ENCODE results near the gene NCBP3. TPM values are rescaled to one million over a fixed set of nuclear protein-coding genes. Genes with fewer than 3 reads are reported as not detected.

NCBP3 gene
- total and polyA plus RNA-seq, 4 donors: 4.6 to 17.1 (median 8.3) TPM

DNA sequence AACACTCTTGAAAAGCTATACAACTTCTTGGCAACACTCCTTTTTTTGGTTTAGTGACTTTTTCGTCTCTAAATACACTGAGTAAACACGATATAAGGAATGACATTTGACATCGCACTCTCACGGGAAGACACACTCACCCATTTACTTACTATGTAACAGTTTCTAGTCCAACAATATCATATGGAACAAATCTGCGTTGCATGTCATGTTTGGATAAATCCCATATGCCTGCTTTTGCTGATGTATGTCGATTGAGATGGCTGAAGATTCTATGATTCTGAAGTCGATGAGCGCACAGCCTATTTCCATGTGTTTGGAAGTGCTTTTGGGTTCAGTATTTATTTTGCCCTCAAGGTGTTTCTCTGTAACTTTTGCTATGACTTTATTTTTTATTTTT, 63.3 kb downstream of the NCBP3 start:
- DNase-seq (ENCODE audit: low spot score): no peak
- Histone ChIP-seq H3K27me3 (ENCODE audit: control insufficient read depth in 4 of 4, insufficient read depth in 4 of 4, low read length in 3 of 4) (no peaks in the 10 kb centered on the region), H3K4me1 (ENCODE audit: control insufficient read depth in 4 of 4, insufficient read depth in 4 of 4, low read length in 3 of 4) (no peaks in the 10 kb centered on the region), H3K9ac (ENCODE audit: low read depth in 1 of 2, low read length in 2 of 2) (no peak overlapping the region), H3K4me3 (ENCODE audit: low read depth in 1 of 3, low read length in 3 of 3) (no peak overlapping the region), H3K27ac (ENCODE audit: low read depth in 1 of 2, low read length in 2 of 2) (no peak overlapping the region), H3K9me3 (ENCODE audit: control insufficient read depth in 4 of 4, low read length in 3 of 4) (no peaks in the 10 kb centered on the region), H3K36me3 (ENCODE audit: control insufficient read depth in 4 of 4, insufficient read depth in 3 of 4, low read depth in 1 of 4, low read length in 3 of 4) (no peaks in the 10 kb centered on the region)
- no peak for TF ChIP-seq TAF1 (conservative IDR thresholded peaks at IDR 0.05)
- TF ChIP-seq, protein P1, sequence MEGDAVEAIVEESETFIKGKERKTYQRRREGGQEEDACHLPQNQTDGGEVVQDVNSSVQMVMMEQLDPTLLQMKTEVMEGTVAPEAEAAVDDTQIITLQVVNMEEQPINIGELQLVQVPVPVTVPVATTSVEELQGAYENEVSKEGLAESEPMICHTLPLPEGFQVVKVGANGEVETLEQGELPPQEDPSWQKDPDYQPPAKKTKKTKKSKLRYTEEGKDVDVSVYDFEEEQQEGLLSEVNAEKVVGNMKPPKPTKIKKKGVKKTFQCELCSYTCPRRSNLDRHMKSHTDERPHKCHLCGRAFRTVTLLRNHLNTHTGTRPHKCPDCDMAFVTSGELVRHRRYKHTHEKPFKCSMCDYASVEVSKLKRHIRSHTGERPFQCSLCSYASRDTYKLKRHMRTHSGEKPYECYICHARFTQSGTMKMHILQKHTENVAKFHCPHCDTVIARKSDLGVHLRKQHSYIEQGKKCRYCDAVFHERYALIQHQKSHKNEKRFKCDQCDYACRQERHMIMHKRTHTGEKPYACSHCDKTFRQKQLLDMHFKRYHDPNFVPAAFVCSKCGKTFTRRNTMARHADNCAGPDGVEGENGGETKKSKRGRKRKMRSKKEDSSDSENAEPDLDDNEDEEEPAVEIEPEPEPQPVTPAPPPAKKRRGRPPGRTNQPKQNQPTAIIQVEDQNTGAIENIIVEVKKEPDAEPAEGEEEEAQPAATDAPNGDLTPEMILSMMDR (IDR thresholded peaks at IDR 0.05; ENCODE audit: low read depth, low read length, missing input control): no peak
- no peak for TF ChIP-seq JUND (IDR thresholded peaks at IDR 0.05)
- TF ChIP-seq FOXA2 (IDR thresholded peaks at IDR 0.05): no peak
- TF ChIP-seq FOXA1 (IDR thresholded peaks at IDR 0.05): no peak
- TF ChIP-seq EGR1 (IDR thresholded peaks at IDR 0.05; ENCODE audit: low read depth in 2 of 2): no peak
- no peak for TF ChIP-seq HNF4G (IDR thresholded peaks at IDR 0.05)
- WGBS: 90% methylated on average over 8 of the region's 8 CpGs

DNA sequence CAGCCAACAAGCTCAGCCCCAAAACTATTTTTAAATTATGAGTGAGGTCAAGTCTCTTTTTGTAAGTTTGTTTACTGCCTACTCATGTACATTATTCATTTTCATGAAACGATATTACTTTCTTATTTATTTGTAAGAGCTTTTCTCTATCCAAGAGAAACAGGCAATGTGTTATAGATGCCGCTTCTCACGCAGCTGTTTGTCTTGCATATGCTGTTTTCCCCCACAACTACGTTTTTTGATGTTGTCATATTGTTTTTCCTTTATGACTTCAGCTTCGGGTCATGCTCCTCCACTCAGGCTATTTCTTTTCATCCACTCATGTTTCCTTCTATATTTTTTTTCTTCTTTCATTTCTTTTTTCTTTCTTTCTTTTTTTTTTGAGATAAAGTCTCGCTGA, 65.1 kb downstream of the NCBP3 start:
- no peak overlapping the region for H3K4me3 ChIP-seq (ENCODE audit: low read depth in 1 of 3, low read length in 3 of 3)
- TF ChIP-seq TAF1 (conservative IDR thresholded peaks at IDR 0.05): no peak
- no peak for TF ChIP-seq FOXA2 (IDR thresholded peaks at IDR 0.05)
- TF ChIP-seq EGR1 (IDR thresholded peaks at IDR 0.05; ENCODE audit: low read depth in 2 of 2): no peak
- TF ChIP-seq YY1 (IDR thresholded peaks at IDR 0.05): no peak
- TF ChIP-seq FOXA1 (IDR thresholded peaks at IDR 0.05): no peak
- no peak for TF ChIP-seq RAD21 (IDR thresholded peaks at IDR 0.05)
- no peak for TF ChIP-seq JUND (IDR thresholded peaks at IDR 0.05)
- TF ChIP-seq, protein P2, sequence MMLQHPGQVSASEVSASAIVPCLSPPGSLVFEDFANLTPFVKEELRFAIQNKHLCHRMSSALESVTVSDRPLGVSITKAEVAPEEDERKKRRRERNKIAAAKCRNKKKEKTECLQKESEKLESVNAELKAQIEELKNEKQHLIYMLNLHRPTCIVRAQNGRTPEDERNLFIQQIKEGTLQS (IDR thresholded peaks at IDR 0.05): no peak
- TF ChIP-seq, protein P3, sequence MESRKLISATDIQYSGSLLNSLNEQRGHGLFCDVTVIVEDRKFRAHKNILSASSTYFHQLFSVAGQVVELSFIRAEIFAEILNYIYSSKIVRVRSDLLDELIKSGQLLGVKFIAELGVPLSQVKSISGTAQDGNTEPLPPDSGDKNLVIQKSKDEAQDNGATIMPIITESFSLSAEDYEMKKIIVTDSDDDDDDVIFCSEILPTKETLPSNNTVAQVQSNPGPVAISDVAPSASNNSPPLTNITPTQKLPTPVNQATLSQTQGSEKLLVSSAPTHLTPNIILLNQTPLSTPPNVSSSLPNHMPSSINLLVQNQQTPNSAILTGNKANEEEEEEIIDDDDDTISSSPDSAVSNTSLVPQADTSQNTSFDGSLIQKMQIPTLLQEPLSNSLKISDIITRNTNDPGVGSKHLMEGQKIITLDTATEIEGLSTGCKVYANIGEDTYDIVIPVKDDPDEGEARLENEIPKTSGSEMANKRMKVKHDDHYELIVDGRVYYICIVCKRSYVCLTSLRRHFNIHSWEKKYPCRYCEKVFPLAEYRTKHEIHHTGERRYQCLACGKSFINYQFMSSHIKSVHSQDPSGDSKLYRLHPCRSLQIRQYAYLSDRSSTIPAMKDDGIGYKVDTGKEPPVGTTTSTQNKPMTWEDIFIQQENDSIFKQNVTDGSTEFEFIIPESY (IDR thresholded peaks at IDR 0.05): no peak
- no peak for TF ChIP-seq HNF4A (conservative IDR thresholded peaks at IDR 0.05)
- TF ChIP-seq NR2F2 (IDR thresholded peaks at IDR 0.05): no peak
- TF ChIP-seq RXRA (IDR thresholded peaks at IDR 0.05): no peak
- no peak for TF ChIP-seq SP1 (IDR thresholded peaks at IDR 0.05)
- TF ChIP-seq, protein P4, sequence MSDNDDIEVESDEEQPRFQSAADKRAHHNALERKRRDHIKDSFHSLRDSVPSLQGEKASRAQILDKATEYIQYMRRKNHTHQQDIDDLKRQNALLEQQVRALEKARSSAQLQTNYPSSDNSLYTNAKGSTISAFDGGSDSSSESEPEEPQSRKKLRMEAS (IDR thresholded peaks at IDR 0.05): no peak
- TF ChIP-seq GABPA (IDR thresholded peaks at IDR 0.05 in 1 of 2, conservative IDR thresholded peaks at IDR 0.05 in 1 of 2): no peak
- TF ChIP-seq, protein P5, sequence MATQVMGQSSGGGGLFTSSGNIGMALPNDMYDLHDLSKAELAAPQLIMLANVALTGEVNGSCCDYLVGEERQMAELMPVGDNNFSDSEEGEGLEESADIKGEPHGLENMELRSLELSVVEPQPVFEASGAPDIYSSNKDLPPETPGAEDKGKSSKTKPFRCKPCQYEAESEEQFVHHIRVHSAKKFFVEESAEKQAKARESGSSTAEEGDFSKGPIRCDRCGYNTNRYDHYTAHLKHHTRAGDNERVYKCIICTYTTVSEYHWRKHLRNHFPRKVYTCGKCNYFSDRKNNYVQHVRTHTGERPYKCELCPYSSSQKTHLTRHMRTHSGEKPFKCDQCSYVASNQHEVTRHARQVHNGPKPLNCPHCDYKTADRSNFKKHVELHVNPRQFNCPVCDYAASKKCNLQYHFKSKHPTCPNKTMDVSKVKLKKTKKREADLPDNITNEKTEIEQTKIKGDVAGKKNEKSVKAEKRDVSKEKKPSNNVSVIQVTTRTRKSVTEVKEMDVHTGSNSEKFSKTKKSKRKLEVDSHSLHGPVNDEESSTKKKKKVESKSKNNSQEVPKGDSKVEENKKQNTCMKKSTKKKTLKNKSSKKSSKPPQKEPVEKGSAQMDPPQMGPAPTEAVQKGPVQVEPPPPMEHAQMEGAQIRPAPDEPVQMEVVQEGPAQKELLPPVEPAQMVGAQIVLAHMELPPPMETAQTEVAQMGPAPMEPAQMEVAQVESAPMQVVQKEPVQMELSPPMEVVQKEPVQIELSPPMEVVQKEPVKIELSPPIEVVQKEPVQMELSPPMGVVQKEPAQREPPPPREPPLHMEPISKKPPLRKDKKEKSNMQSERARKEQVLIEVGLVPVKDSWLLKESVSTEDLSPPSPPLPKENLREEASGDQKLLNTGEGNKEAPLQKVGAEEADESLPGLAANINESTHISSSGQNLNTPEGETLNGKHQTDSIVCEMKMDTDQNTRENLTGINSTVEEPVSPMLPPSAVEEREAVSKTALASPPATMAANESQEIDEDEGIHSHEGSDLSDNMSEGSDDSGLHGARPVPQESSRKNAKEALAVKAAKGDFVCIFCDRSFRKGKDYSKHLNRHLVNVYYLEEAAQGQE (IDR thresholded peaks at IDR 0.05): no peak

More for the DNA sequence above, 65.1 kb downstream of the NCBP3 start:
- Histone ChIP-seq H3K4me1 (ENCODE audit: control insufficient read depth in 4 of 4, insufficient read depth in 4 of 4, low read length in 3 of 4) (no peaks in the 10 kb centered on the region), H3K36me3 (ENCODE audit: control insufficient read depth in 4 of 4, insufficient read depth in 3 of 4, low read depth in 1 of 4, low read length in 3 of 4) (no peaks in the 10 kb centered on the region), H3K9me3 (ENCODE audit: control insufficient read depth in 4 of 4, low read length in 3 of 4) (no peaks in the 10 kb centered on the region), H3K27me3 (ENCODE audit: control insufficient read depth in 4 of 4, insufficient read depth in 4 of 4, low read length in 3 of 4) (no peaks in the 10 kb centered on the region), H3K9ac (ENCODE audit: low read depth in 1 of 2, low read length in 2 of 2) (no peak overlapping the region), H3K27ac (ENCODE audit: low read depth in 1 of 2, low read length in 2 of 2) (no peak overlapping the region)
- DNase-seq (ENCODE audit: low spot score): no peak
- WGBS: 88% methylated on average over 6 of the region's 6 CpGs
